Bronchial epithelial cell (primary cell): ENCODE measurements around the gene ARHGAP12. TPM values are rescaled to one million over a fixed set of nuclear protein-coding genes. Genes with fewer than 3 reads are reported as not detected.
A peak's percentile ranks its signal among the peaks of the same experiment; 100 is the strongest.

Experiments
- DNase-seq: peaks from one replicate; pipeline ENCODE4 v3.0.0-alpha.2; 2010; ENCODE audit warnings: low read depth
- FAIRE-seq: peaks from 2 replicates; lab custom pipeline; 2011; peaks lifted over from hg19 to GRCh38; lab: Jason Lieb, UNC
- H3K27me3 ChIP-seq: 2 replicates; pipeline ENCODE4 v1.5.1; 2011; ENCODE audit warnings: low read length; ENCODE audit not compliant: control insufficient read depth, insufficient read depth
- H3K36me3 ChIP-seq: 2 replicates; pipeline ENCODE4 v1.5.1; 2011; ENCODE audit warnings: low read length; ENCODE audit not compliant: control insufficient read depth, insufficient read depth
- H3K4me3 ChIP-seq: 2 replicates; pipeline ENCODE4 v1.5.1; 2011; ENCODE audit warnings: mild to moderate bottlenecking, low read depth, low read length, control low read depth
- total RNA-seq: library from RNA; depleted of rRNA; stranded (reverse); fragments of >200 nt; gene quantifications from 2 replicates; pipeline ENCODE4 v1.2.1, GENCODE V29; 2014
- TF ChIP-seq, protein P1 (sequence below): IDR thresholded peaks from 2 replicates; pipeline ENCODE4 v1.5.1; 2011; ENCODE audit warnings: mild to moderate bottlenecking, moderate library complexity, low read length, control low read depth, inconsistent platforms; ENCODE audit not compliant: insufficient read depth, severe bottlenecking

Gene ARHGAP12
- total RNA-seq, 1 donor from 2014 or later = 30.3 TPM

DNA sequence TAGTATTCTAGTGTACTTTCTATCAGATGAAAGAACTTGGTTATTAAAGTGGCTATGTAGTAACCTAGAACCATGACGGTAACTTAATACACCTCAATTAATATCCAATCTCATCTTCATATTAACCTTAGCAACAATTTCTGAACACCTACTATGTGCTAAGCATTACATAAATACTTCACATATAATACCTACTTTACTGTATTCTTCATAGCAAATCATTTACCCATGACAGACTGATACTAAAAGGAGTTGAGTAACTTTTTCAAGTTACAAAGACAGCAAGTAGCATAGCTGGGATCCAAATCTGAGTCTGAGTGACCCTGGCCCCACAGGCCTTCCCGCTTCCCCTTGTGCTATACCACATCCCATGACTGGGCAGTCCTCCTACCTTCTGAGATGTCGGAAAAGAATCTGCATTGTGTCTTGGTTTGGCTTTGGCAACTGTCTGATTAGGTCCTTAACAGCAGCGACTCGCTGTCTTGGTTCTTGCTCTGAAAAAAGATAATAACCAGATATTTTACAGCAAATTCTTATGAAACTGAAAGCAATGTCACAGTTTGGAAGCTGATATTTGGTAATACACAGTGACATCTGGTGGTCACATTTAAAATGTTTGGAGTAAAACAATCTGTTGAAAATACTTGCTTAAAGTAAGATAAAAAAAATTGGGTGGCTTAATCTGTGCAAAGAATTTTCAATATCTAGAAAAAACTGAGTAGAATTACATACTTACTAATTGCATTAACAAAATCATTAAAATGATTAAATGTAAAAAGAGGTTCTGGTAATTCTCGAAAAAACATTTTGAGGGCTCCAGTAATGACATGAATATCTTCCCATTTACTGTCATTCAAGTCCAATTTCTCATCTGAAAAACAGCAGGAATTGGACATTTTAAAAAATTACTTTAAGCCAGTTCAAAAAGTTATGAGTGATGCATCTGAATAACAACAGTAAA is 120.1 kb downstream of the ARHGAP12 start:
- FAIRE-seq = no peak
- DNase-seq = peak; percentile 50
- no peak overlapping the region for H3K4me3 ChIP-seq
- H3K27me3 ChIP-seq = no peaks in the 10 kb centered on the region
- TF ChIP-seq, protein P1, sequence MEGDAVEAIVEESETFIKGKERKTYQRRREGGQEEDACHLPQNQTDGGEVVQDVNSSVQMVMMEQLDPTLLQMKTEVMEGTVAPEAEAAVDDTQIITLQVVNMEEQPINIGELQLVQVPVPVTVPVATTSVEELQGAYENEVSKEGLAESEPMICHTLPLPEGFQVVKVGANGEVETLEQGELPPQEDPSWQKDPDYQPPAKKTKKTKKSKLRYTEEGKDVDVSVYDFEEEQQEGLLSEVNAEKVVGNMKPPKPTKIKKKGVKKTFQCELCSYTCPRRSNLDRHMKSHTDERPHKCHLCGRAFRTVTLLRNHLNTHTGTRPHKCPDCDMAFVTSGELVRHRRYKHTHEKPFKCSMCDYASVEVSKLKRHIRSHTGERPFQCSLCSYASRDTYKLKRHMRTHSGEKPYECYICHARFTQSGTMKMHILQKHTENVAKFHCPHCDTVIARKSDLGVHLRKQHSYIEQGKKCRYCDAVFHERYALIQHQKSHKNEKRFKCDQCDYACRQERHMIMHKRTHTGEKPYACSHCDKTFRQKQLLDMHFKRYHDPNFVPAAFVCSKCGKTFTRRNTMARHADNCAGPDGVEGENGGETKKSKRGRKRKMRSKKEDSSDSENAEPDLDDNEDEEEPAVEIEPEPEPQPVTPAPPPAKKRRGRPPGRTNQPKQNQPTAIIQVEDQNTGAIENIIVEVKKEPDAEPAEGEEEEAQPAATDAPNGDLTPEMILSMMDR = peak; percentile 20
- no peaks in the 10 kb centered on the region for H3K36me3 ChIP-seq

DNA sequence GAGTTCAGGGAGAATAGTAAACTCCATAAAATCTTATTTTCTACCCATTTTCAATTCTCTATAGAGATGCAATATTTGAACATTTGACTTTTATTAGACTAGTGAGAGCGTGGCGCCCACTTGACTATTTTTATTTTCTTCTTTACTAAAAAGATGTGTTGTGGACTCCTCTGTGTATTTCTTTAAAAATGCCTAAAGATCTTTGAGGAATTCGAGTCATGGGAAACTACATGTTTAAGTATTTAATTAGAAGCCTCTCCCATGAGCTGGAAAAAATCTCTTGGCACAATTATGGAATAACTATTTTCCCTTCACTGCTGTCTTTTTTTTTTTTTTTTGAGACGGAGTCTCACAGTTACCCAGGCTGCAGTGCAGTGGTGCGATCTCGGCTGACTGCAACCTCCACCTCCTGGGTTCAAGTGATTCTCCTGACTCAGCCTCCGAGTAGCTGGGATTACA is 124.2 kb downstream of the ARHGAP12 start:
- no peak for DNase-seq
- TF ChIP-seq, protein P1 = no peak
- FAIRE-seq = no peak
- Histone ChIP-seq H3K4me3 (no peak overlapping the region), H3K27me3 (no peaks in the 10 kb centered on the region), H3K36me3 (no peaks in the 10 kb centered on the region)

DNA sequence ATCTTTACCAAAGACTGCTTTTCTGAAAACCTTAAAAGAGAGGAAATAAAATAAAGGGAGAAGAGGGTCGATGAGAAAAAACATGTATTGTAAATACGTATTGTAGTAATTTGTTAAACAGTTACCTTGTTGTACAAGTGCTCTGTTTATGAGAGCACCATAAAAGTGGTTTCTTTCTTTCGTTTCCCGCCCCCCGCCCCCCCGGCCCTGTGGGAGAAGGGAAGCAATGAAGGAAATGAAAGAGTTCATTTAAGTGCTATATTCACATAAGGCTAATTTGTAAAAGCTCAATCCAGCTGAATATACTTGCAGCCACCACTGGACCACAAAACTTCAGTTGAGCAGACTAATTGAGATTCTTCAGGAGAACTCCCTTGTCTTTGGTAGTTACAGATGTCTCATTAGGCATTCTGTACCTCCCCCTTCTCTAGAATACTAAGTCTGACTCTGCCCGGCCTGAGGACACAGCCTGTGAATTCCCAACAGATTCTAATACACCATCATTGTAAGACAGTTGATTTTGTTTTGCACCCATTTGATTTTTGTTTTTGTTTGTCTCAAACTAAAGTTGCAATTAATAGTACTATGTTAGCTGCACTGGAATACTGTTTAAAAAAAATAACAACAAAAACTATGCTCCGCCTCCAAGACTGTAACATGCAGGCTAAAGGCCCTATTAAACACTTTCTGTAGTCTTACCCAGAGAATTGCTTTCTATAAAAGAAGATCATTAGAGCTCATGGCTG is 124.9 kb downstream of the ARHGAP12 start:
- no peak for DNase-seq
- no peak for FAIRE-seq
- H3K4me3 ChIP-seq = no peak overlapping the region
- H3K36me3 ChIP-seq = no peaks in the 10 kb centered on the region
- TF ChIP-seq, protein P1 = no peak
- no peaks in the 10 kb centered on the region for H3K27me3 ChIP-seq

DNA sequence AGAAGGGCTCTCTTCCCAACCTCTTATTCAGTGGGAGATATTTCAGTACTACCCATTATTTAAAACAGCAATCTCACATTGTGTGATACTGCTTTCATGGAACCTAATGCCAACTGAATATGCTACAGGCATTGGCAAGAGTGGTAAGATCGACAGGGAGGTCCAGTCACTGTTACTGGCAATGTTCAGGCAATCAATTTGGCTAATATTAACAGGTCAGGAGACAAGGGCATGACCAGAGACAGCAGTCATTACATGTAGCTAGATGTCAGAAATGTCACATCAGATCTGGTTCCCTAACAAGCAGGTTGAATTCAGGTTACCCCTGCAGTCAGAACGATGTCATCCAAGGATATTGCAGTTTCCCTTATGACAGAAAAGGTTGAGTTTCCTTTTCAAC is 129.4 kb downstream of the ARHGAP12 start:
- TF ChIP-seq, protein P1 = no peak
- Histone ChIP-seq H3K27me3 (no peaks in the 10 kb centered on the region), H3K4me3 (no peak overlapping the region), H3K36me3 (no peaks in the 10 kb centered on the region)
- FAIRE-seq (peak; percentile 97), DNase-seq (no peak)

DNA sequence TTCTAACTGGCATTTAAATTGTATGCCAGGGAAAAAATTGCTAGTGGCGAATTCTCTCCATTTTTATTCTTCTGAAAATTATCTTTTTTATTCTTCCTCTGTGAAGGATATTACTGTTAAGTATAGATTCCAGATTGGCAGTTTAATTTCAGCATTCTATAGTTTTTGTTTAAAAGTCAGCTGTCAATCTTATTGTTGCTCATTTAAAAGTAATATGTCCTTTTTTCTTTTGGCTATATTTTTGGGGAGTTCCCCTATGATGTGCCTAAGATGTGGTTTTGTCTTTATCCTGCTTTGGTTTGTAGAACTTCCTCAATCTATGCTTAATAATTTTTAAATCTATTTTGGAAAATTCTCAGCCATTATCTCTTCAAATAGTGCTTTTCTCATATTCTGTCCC is 135.9 kb downstream of the ARHGAP12 start:
- no peak overlapping the region for H3K4me3 ChIP-seq
- FAIRE-seq (no peak), DNase-seq (no peak)
- no peaks in the 10 kb centered on the region for H3K27me3 ChIP-seq
- TF ChIP-seq, protein P1 = no peak
- H3K36me3 ChIP-seq = no peaks in the 10 kb centered on the region
